T-helper 1 cell treated with Interleukin-12 subunit alpha and Interleukin-12 subunit beta and Interleukin-4 antibody, amounts not matched to agents 30 ng/mL and 1 ng/mL, for 36 hours (primary cell): ENCODE measurements around the gene UNKL. TPM values are rescaled to one million over a fixed set of nuclear protein-coding genes. Genes with fewer than 3 reads are reported as not detected.

Experiments used
- intact Hi-C: fragments of 100-400 bp; cut with micrococcal nuclease; formaldehyde crosslinking; loops from one replicate; pipeline ENCODE4 v1.15.1; 2024
- total RNA-seq: library from RNA; stranded (reverse); gene quantifications from 2 replicates; pipeline ENCODE4 v1.2.3, GENCODE V29; 2022

The UNKL gene
- total RNA-seq, result 43.3 and 47.9 TPM in 2 replicates

GRCh38 chr16:1414532-1415260 lies at the start of gene UNKL:
UNKL (minus strand) TSS chr16:1414704; CDS start chr16:1414691, 13 bp downstream.
- intact Hi-C loops, result loop anchor here (1.0 to 5.0 kb wide), 3 partner anchors 52 to 118 kb away; partner anchors contain the start of gene TMEM204

- intact Hi-C loops, result no loop called here
These were observed 46.6 kb upstream of the UNKL start for GRCh38 chr16:1461146-1461545.

- intact Hi-C loops, result no loop called here
These were observed 46.2 kb upstream of the UNKL start for GRCh38 chr16:1460602-1461138.

- intact Hi-C loops, result no loop called here
These were observed 45.5 kb upstream of the UNKL start for GRCh38 chr16:1459967-1460366.

- intact Hi-C loops, result no loop called here
These were observed 44.5 kb upstream of the UNKL start for GRCh38 chr16:1458977-1459341.

- intact Hi-C loops, result no loop called here
These were observed 44.0 kb upstream of the UNKL start for GRCh38 chr16:1458336-1458976.

GRCh38 chr16:1457489-1458245 lies 43.2 kb upstream of the UNKL start:
- intact Hi-C loops, result no loop called here

GRCh38 chr16:1456951-1457350 lies 42.4 kb upstream of the UNKL start:
- intact Hi-C loops, result no loop called here

GRCh38 chr16:1455190-1456171 lies 41.0 kb upstream of the UNKL start:
- intact Hi-C loops, result no loop called here

- intact Hi-C loops, result no loop called here
These were observed 40.1 kb upstream of the UNKL start for GRCh38 chr16:1454561-1454960.

GRCh38 chr16:1453316-1453715 lies 38.8 kb upstream of the UNKL start:
- intact Hi-C loops, result no loop called here

- intact Hi-C loops, result no loop called here
These were observed 38.0 kb upstream of the UNKL start for GRCh38 chr16:1452530-1452929.

GRCh38 chr16:1451702-1452392 lies 37.3 kb upstream of the UNKL start:
- intact Hi-C loops, result no loop called here

- intact Hi-C loops, result no loop called here
These were observed 36.3 kb upstream of the UNKL start for GRCh38 chr16:1450841-1451240.

- intact Hi-C loops, result no loop called here
These were observed 35.7 kb upstream of the UNKL start for GRCh38 chr16:1450218-1450617.

- intact Hi-C loops, result no loop called here
These were observed 34.8 kb upstream of the UNKL start for GRCh38 chr16:1449201-1449788.

- intact Hi-C loops, result no loop called here
These were observed 34.1 kb upstream of the UNKL start for GRCh38 chr16:1448536-1449116.

GRCh38 chr16:1447965-1448364 lies 33.5 kb upstream of the UNKL start:
- intact Hi-C loops, result no loop called here

GRCh38 chr16:1446296-1447080 lies 32.0 kb upstream of the UNKL start:
- intact Hi-C loops, result no loop called here
